HG03196 (cell line): Measurements from ENCODE around the gene FNDC4.

Source experiments
- ATAC-seq: cut with Tn5 transposase; IDR thresholded peaks from one replicate; pipeline ENCODE4 v1.9.1; 2021; ENCODE audit not compliant: unreplicated experiment

FNDC4 gene

DNA sequence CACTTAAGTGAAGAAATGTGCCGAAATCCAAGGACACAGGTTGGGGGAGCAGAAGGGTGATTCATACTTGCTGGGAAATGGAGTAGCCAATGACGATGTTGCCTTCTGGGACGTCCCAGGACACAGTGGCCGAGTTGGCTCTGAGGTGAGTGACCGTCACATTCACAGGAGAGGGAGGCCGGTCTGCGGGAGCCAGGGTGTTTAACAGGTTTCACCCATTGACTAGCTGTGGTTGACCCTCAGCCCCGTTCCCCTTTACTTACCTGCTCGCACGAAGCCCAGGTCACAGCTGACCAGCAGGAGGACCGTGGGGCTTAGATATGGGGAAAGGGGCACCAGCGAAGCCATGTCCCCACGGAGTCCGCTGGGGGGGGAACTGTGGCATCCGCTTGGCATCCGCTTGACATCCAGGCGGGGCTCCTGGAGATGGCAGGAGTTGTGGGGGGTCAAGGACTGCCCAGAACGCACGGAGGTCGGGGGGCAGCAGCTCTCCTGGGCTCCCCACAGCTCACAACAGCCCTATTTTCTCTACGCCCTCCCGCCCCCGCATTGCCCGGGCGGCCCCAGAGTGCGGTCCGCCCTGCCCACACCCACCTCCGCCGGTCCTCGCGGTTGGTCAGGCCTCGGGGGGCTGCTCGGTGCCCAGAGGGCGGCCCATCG is 586 bp downstream of the FNDC4 start:
- no peak for ATAC-seq

DNA sequence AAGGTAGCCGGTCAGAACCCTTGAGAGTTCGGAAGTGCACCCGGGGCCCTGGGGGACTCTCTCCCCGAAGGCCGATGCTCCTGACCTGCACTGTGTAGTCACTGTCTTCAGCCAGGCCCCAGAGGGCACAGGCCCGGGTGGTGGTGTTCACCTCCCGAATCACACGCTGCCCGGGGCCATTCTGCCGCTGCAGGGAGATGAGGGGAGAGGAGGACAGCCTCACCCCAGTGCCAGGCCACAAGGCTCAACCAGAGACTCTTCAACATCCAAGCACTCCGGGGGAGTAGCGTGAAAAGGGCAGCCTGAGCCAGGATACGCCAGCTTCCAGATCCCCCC is 1.1 kb downstream of the FNDC4 start:
- ATAC-seq = no peak

DNA sequence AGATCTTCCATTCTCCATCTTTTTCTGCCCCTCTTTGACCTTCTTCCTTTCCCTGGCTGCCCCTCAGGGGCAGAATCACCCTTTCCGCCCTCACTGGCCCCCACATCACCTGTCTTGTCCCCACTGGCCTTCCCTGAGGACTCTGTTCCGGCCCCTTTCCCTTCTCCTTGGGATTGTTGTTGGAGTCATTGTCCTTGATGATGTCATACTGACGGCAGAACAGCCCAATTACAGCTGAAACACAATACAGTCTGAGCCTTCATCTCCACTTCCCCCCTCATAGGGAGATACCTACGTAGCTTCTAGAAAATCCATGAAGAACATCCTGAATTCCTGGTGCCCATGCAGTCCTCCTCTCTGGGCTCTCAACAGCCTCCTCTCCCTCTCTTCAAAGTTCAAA is 2.4 kb downstream of the FNDC4 start:
- ATAC-seq = no peak

DNA sequence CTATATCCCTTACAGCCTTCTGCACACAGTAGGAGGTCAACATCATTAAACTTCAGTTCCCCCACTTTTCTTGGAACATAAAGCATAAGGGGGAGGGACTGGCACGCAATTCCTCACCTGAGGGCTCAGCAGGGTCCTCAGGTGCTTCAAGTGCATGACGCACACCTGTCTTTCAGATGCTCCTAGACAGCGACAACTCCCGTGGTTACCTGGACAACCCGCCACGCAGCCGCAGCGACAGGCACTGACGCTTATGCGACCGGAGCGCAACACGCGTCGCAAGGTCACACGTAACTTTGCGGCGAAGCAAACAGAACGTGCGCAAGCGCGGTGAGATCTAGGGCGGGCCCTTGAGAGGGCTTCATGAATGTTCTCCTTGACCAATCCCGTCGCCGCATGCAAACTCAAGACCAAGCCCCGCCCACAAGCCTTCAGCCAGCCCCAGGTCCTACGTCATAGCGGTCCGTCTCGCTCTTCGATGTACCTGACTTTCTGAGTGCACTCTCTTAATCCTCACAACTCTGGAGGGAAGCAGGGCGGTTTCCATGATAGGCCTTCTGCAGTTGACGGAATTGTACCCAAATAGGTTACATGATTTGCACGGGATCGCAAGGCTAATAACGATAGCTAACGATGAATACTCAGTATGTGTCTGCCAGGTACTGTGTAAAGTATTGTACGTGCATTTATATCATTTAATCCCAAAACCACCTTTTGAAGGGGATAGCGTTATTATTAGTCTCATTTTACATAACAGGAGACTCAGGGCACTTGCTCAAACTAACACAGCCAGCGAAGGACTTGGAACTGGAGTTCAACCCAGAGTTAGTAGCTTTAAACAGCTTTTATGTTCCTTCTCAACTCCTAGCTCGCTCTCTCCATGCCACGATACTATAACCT is 5.3 kb downstream of the FNDC4 start, which contains the start of gene IFT172:
TSS of gene IFT172 (minus strand) at position 246 of the 900 bp plus-strand sequence. CDS start at position 156, 90 bp downstream.
- ATAC-seq = peak; percentile 96

DNA sequence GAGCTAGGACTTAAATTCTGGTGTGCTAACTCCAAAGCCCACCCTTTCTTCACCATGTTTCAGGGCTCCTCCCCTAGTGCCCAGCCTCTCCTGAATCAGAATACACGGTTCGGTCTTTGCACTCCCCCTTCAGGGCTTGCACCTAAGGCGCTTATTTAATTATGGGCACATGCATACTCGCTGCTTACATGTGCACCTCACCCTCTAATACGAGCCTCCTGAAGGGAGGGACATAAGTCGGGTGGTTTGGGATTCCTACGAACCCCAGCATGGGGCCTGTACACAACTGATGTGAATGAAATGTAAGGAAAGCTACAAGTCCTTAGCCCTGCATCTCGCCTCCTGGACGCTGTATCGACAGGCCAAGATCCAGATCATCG is 5.9 kb downstream of the FNDC4 start:
- peak; percentile 19 for ATAC-seq

DNA sequence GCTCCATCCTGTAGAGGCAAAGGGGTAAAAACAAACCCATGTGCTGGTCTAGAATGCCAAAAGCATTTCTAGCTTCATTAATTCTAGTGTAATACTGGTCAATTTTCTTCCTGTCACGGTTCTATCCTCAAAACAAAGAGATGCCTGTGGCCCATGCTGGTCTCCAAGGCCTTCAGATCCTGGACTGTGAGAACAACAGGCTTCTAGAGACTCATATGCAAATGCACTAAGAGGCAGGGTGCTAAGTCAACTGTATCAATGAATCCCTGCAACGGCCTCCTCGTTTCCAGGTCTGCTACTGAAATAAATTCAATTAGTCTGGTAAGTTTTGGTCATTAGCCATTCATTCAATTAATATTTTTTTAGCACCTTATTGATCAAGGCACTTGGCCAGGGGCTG is 9.5 kb downstream of the FNDC4 start:
- no peak for ATAC-seq

DNA sequence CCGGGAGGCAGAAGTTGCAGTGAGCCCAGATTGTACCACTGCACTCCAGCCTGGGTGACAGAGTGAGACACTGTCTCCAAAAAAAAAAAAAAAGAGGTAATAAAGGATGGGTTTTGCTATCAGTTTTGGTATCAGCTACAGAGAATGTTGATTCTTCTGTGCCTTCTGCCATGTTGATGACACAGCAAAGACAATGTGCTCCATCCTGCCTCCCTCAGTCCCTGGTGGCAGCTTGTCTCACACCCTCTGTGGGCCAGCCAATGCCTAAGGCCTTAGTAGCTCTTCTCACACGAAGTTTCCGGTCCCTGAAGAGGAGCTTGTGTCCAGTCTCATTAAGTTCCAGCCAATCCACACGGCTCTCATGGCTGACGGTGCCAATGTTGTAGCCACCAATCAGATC is 23.0 kb downstream of the FNDC4 start:
- no peak for ATAC-seq

DNA sequence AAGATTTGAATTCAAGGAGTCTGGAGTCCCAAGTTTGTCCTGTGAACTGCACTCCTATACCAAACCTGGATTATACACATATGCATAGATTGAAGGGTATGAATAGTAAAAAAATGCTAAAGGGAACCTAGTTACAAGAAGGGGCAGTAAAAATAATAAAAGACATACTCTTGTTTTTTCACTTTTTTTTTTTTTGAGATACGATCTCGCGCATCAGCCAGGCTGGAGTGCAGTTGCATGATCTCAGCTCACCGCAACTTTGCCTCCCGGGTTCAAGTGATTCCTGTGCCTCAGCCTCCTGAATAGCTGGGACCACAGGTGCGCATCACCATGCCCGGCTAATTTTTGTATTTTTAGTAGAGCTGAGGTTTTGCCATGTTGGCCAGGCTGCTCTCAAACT is 30.6 kb downstream of the FNDC4 start:
- no peak for ATAC-seq

DNA sequence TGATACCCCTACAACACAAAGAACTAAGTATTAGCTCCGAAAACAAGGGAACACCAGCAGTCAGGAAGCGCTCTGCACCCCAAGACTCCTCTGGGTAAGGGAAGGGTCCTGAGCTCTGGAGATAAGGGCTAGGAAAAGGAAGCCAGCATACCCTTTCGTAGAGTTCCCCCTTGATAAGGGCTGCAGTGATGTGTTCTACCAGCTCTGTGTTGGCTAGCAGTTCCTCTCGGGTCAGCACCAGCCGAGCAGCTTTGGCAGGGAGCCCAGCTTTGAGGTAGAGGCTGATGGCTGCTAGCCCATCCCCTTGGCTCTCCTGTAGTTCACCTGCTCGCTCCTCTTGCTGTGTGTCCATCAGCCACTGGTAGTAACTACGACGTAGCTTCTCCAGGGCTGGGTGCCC is 33.9 kb downstream of the FNDC4 start:
- ATAC-seq = no peak

DNA sequence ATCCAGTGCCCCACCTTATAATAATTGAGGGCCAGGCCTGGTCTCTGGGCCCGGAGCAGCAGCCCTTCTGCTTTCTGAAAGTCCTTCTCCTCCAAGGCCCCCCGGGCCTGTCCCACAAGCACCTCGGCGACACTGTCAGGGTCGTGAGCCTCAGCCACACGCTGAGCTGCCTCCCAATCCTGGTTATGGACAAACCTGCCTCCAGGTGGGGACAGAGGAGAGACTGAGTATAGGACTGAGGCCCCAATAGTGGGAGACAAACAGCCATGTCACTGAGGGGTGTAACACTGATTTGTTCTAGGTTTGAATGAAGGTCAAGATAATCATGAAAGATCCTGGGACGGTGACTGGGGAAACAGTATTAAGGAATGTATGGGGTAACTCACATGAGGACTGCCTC is 41.0 kb downstream of the FNDC4 start:
- ATAC-seq = no peak

DNA sequence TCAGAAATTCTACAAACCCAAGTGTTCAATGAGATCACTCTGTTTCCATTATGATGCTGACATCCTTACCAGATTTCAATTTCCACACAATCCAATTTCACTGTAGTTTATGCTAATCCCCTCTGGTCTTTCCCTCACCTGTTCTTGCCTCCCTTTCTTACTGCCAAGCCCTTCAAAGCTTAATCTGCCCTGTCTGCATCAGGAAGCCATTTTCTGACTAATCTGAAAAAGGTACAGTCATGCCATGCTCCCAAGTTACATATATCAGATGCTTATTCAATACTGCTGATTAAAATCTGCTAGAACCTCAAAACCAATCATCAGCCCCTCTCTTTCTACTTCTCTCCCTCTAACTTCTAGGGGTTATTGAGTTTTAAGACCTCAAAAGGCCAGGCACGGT is 43.9 kb downstream of the FNDC4 start:
- no peak for ATAC-seq

DNA sequence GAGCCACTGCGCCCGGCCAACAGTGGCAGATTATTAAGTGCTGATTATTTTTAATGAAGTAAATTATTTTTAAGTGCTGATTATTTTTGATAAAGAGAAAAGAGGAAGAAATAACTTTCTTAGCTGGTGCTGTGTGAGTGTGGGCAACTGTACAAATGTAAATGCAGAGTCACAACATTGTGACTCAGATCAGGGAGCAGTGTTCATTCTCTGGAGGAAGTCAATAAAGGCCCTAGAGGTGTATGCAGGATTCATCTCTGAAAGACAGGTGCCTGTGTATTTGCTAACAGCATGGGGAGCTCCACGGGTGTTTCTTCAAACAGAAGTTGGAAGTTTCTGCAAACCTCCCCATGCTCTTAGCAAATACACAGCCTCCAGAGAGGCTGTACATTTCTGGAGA is 46.6 kb downstream of the FNDC4 start:
- no peak for ATAC-seq

DNA sequence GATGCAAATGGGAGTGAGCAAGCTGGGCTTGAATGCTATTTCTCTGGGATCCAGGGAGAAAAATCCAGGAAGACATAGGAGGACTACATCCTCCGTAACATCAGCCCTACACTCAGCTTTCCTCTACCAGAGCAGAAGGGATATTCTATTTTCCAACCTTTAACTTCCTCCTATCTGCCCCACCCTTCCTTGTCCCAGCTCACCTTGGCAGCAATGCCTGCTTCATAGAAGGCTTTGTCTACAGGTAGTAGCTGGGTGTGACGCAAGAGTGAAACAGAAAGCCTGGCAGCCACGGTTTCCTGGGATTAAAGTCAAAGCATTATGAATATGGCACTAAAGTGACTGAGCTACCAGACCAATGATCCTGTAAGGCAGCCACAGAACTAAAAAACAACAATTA is 48.9 kb downstream of the FNDC4 start:
- ATAC-seq = no peak

DNA sequence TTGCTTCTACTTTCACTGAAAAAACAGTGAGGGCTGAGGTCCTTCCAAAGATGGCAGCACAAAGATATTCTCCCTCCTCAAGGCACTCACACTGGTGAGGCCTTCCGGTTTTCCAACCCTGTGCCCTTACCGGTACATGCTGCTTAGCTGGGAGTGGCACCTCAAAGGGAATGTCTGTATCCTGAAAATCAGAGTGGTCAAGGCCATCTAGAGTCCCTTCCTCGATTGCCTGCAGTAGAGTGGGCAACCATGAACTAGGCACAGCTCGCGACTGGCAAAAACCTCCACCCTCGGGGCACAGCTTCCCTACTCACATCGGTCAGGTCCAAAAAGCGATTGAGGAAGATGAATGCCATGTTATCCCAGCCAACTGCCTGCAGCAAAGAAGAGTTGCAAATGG is 49.4 kb downstream of the FNDC4 start:
- no peak for ATAC-seq

DNA sequence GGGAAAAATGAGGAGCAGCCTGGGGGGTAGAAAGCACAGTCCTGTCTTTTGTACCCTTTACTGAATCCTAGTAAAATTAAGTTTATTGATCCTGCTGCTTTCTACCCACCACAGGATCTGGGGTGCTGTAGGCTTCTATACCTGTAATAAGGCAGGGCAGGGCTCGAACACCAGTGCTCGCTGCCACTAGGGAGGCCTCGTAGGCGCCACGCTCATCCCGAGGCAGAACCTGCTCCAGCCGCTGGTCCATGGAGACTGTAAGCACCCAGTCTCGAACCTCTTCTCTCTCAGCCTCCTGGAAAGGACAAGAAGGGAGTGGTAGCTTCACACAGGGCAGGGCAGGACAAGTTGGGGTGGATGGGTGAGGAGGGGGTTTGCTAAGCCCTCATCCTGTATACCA is 49.8 kb downstream of the FNDC4 start:
- ATAC-seq = no peak

DNA sequence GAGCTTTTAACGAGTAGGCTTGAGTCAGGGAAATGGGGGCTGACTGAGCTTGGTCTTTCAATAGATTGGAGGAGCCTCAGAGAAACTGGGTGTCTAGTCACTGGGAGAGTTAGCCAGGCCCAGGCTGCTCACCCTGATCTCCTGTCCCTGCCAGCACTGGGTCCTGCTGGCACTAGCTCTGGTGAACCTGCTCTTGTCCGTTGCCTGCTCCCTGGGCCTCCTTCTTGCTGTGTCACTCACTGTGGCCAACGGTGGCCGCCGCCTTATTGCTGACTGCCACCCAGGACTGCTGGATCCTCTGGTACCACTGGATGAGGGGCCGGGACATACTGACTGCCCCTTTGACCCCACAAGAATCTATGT is 52.1 kb downstream of the FNDC4 start:
- no peak for ATAC-seq

DNA sequence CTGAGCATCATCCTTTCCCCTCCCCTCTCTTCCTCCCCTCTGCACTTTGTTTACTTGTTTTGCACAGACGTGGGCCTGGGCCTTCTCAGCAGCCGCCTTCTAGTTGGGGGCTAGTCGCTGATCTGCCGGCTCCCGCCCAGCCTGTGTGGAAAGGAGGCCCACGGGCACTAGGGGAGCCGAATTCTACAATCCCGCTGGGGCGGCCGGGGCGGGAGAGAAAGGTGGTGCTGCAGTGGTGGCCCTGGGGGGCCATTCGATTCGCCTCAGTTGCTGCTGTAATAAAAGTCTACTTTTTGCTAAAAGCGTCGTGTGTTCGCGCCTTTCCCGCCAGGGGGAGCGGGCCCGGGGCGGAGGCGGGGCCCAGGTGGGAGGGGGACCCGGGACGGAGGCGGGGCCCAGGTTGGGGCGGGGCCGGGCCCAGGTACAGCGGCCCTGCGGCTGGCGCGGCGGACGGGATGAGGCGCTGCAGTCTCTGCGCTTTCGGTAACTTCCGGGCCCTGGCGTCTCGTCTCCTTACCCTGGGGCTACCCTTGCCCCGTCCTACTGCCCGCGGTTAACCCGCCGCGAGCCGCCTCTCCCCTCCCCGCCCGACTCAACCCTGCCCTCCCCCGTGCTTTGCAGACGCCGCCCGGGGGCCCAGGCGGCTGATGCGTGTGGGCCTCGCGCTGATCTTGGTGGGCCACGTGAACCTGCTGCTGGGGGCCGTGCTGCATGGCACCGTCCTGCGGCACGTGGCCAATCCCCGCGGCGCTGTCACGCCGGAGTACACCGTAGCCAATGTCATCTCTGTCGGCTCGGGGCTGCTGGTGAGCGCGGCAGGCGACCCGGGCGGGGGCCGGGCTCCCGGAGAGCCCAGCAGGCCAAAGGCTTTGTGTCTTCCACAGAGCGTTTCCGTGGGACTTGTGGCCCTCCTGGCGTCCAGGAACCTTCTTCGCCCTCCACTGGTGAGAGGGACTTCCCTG is 52.8 kb downstream of the FNDC4 start, which contains the start of gene KRTCAP3:
TSS of gene KRTCAP3 (plus strand) at position 424 of the 962 bp plus-strand sequence. CDS start at position 456, 32 bp downstream.
- ATAC-seq = no peak
